ENCODE data around the gene IL17RE.

DNA sequence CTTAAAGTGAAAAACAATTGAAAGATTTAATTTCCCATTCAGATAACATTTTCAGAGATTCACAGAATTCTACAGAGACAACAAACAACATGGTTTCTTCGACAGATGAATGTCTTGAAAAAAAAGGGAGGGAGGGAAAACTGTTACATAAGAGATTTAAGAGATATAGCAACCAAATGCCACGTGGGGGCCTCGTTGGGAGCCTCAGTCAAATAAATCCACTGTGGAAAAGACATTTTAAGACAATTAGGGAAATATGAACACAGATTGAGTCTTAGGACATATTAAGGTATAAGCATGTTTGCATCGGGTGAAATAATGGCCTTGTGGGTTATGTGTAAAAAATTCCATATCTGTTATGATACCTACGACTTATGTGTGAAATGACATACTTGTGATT is 54.6 kb downstream of the IL17RE start:
- TF ChIP-seq, protein P1, sequence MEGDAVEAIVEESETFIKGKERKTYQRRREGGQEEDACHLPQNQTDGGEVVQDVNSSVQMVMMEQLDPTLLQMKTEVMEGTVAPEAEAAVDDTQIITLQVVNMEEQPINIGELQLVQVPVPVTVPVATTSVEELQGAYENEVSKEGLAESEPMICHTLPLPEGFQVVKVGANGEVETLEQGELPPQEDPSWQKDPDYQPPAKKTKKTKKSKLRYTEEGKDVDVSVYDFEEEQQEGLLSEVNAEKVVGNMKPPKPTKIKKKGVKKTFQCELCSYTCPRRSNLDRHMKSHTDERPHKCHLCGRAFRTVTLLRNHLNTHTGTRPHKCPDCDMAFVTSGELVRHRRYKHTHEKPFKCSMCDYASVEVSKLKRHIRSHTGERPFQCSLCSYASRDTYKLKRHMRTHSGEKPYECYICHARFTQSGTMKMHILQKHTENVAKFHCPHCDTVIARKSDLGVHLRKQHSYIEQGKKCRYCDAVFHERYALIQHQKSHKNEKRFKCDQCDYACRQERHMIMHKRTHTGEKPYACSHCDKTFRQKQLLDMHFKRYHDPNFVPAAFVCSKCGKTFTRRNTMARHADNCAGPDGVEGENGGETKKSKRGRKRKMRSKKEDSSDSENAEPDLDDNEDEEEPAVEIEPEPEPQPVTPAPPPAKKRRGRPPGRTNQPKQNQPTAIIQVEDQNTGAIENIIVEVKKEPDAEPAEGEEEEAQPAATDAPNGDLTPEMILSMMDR (IDR thresholded peaks at IDR 0.05) = no peak
- TF ChIP-seq POLR2A (IDR thresholded peaks at IDR 0.05) = no peak
